Measurements from ENCODE around the gene CRISPLD2.

CRISPLD2 gene, protein sequence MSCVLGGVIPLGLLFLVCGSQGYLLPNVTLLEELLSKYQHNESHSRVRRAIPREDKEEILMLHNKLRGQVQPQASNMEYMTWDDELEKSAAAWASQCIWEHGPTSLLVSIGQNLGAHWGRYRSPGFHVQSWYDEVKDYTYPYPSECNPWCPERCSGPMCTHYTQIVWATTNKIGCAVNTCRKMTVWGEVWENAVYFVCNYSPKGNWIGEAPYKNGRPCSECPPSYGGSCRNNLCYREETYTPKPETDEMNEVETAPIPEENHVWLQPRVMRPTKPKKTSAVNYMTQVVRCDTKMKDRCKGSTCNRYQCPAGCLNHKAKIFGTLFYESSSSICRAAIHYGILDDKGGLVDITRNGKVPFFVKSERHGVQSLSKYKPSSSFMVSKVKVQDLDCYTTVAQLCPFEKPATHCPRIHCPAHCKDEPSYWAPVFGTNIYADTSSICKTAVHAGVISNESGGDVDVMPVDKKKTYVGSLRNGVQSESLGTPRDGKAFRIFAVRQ

GRCh38 chr16:84819644-84820304, at the start of gene CRISPLD2:
Gene CRISPLD2, plus strand, starts transcription at chr16:84819985. Its CDS starts 18,511 bp downstream, at chr16:84838496.
- peak; percentile 82 for DNase-seq

GRCh38 chr16:84773312-84773711, 46.5 kb upstream of the CRISPLD2 start:
- no peak for DNase-seq

- DNase-seq = no peak
Observed at GRCh38 chr16:84774810-84775209, 45.0 kb upstream of the CRISPLD2 start.

GRCh38 chr16:84775262-84775810, 44.4 kb upstream of the CRISPLD2 start:
- no peak for DNase-seq

DNA sequence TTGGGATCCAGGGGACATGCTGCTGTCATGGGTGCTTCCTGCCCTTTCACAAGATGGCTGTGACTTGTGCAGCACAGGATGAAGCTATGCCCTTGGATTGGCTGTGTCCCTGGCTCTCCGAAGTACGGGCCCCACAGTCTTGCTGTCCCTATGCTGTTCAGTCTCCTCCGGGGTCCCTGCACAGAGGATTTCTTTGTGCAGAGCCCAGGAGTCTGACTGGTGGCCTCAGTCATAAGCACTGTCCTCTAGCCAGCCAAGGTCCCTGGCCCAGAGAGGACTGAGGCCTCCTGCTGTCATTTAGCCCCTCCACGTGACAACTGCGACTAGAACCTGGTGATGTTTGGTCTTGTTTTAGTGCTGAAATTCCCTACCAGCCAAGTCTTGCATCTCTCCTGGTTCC, 42.4 kb upstream of the CRISPLD2 start:
- DNase-seq = no peak

- no peak for DNase-seq
Observed at GRCh38 chr16:84778720-84779119, 41.1 kb upstream of the CRISPLD2 start.

DNA sequence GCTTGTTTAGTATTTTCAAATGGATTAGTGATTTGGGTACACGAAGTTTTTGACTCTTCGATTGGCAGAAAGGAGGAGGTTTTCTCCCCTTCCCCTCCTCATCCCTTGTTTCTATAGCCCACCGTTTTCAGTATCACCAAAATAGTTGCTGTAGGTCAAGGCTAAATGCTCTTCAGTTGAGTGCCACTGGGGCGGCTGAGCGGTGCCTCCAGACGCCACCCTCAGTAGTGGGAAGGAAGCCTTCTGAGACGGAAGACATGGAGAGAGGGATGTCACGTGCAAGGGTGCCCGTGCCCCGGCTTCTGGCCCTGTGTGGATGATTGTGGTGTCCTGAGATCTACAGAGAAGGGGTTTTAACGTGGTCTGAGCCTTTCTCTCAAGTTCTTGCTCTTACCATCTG, 39.7 kb upstream of the CRISPLD2 start:
- DNase-seq = no peak

GRCh38 chr16:84780544-84781376, 39.0 kb upstream of the CRISPLD2 start:
- DNase-seq = no peak

- no peak for DNase-seq
Observed at GRCh38 chr16:84782846-84783245, 36.9 kb upstream of the CRISPLD2 start.

DNA sequence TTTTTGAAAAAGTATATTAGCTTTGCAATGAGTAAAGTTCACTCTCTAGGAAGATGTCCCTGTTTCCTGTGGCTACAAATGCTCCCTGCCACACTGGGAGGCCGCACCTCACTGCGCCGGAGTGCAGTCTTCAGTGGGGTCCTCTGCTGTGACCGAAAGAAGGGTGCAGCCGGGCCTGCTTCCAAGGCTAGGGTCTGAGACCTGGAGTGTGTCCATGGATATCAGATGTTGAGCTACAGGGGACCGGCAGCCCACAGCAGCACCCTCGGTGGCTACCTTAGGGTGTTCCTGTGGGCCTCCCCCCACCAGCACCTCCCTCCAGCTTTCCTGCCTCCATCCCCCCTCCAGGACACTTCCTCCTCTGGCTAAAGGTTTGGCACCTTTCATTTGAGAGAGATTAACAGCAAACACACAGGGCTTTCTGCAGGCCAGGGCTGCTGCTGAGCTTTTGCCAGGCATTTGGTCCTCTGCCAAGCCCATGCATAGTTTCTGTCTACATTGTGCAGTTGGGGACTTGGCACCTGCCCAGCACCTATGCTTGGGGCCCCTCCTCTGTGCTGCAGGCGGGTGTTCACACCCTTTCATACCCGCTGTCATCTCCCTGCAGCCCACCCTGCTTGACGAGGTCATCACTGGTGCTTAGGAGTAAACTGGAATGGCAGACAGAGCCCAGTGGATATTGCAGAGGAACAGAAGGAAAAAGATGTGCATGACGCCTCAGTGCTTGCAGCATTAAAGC, 33.8 kb upstream of the CRISPLD2 start:
- peak; percentile 81 for DNase-seq

- no peak for DNase-seq
Observed at GRCh38 chr16:84786605-84787262, 33.1 kb upstream of the CRISPLD2 start.

DNA sequence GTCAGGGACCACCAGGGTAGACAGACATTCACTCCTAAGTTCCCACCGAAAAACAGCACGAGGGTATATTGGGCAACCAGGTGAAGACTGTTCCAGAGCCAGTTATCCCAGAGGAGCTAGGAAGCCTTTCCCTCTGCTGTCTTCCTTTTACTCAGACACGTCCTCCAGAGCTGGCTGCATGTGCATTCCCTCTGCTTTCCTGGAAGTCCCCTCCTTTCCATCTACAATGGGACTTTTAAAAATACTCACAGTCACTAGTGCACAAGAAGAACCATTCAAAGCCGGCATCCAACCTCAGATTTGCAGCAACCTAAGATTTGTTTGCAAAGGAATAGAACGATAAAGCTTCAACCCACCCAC, 32.5 kb upstream of the CRISPLD2 start:
- DNase-seq = no peak

DNA sequence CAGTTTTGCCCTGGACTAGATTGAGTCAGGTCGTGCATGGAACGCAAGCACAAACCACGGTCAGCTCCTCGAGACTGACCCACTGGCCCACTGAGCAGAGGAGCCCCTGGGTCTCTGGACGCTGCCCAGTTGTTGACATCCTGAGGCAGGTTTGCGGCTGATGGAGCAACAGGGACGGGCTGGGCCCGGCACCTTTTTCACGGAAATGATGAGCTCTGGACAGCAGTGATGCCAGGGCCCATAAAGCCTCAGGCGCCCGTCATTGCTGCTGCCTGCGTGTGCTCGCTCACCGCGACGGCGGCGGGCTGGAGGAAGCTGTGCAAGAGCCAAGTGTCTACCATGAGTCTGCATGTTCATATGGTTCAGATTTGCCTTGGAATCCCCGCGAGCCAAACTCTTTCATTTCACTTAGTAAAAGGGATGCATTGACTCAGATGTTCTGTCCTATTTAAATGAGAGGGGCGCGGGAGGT, 30.8 kb upstream of the CRISPLD2 start:
- DNase-seq = no peak

DNA sequence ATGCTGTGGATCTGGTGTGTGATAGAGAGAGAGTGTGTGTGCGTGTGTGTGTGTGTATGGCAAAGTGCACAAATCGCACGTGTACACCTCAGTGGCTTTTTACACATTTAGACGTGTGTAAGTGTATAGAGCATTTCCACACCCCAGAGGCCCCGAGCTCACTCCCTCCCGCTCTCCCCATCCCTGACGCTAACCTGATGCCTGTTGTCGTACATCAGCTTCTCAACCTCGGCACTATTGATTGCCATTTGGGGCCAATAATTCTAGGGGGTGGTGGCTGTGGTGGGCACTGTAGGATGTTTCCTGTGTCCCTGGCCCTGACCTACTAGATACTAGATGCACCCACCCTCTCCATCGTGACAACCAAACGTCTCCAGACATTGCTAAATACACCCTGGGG, 30.4 kb upstream of the CRISPLD2 start:
- no peak for DNase-seq

- DNase-seq = no peak
Observed at GRCh38 chr16:84790301-84790700, 29.5 kb upstream of the CRISPLD2 start.

GRCh38 chr16:84791088-84791487, 28.7 kb upstream of the CRISPLD2 start:
- DNase-seq = no peak

- no peak for DNase-seq
Observed at GRCh38 chr16:84791501-84791900, 28.3 kb upstream of the CRISPLD2 start.

DNA sequence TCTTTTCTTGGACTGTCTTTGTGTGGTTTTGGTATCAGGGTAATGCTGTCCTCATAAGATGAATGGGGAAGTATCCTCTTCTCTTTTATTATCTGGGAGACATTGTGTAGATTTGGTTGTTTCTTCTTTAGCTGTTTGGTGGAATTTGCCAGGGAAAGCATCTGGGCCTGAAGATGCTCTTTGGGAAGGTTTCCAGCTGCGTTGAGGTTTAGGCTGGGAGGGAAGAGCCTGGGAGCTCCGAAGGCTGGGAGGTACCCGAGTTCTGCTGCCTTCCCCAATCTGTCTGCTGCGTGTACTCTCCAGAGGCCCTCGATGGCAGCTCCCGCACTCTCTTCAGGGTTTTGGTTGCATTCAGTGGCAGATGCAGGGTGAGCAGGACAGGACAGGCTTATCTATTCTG, 25.6 kb upstream of the CRISPLD2 start:
- no peak for DNase-seq

DNA sequence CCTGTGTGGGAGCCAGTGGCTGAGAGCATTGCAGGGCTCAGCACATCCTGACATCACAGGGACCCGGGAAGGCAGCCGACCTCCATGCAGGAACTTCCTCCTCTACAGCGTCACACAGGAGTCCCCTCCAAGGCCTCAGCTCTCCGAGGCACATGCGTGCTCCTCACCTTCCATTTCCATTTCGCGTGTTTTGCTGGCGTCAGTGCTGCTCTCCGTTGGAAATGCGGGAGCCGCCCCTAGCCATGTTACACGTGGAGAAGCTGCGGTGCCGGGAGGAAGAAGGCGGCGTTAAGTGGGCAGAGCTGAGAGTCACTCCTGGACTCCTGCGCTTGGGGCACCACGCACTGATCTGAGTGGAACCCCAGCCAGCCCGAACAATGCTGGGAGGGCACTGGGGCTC, 25.2 kb upstream of the CRISPLD2 start:
- no peak for DNase-seq

DNA sequence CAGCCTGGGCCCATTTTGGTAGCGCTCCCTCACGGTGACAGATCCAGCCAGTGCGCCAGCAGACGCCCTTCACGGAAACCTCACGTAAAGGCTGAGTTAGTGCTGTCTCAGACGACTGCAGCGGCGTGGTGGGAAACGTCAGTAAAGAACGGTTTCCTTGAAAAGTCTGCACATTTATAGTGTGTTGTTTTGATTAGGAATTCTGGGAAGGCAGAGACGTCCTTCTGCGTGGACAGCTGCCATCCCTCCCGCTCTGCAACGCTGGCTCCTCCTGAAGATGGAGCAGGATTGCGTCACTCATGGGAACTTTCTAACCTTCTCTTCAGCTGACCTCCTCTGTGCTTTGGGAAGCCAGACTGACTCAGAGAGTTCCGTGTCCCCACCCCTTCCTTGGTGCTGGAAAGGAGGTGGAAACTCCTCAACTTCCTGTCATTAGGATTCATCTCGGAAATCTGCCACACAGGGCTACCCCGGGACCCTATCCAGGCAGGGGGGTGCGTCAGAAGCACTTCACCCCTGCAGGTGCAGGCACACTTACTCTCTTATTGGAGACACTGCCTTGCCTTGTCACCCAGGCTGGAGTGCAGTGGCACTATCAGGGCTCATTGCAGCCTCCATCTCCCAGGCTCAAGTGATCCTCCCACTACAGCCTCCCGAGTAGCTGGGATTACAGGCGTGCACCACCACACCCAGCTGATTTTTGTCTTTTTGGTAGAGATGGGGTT, 24.3 kb upstream of the CRISPLD2 start:
- DNase-seq = no peak

Measured in NCI-H1694 (cell line).